PC-3 (cell line): ENCODE results near the gene CD99L2. TPM values are rescaled to one million over a fixed set of nuclear protein-coding genes. Genes with fewer than 3 reads are reported as not detected.

Source experiments
- ATAC-seq: fragments of 200-7000 bp; cut with Tn5 transposase; 2 replicates; pipeline ENCODE4 v1.9.1; 2020; ENCODE audit warnings: mild to moderate bottlenecking, moderate library complexity
- Bru-seq: library from RNA; stranded (reverse); fragments of 400-500 nt; gene quantifications from one replicate; lab custom pipeline; 2021; lab: Mats Ljungman, UMichigan
- BruChase-seq, 2 experiments: library from RNA; stranded (reverse); fragments of 400-500 nt; gene quantifications; one replicate each; lab custom pipeline; 2021; lab: Mats Ljungman, UMichigan
- BruUV-seq: library from RNA; stranded (reverse); fragments of 400-500 nt; replicated peaks from 2 replicates; lab custom pipeline; 2021; lab: Mats Ljungman, UMichigan
- CTCF ChIA-PET: fragments of 300-600 bp; sonication (Branson Sonifier 250); formaldehyde crosslinking; loops from one replicate; lab custom pipeline; 2022; ENCODE audit warnings: antibody characterized with exemption; lab: Charles Lee
- POLR2A ChIA-PET: fragments of 300-600 bp; sonication (Branson Sonifier 250); formaldehyde crosslinking; loops from one replicate; lab custom pipeline; 2022; ENCODE audit warnings: antibody characterized with exemption; ENCODE audit not compliant: unreplicated experiment; lab: Charles Lee
- DNase-seq: peaks from one replicate; pipeline ENCODE4 v3.0.0-alpha.2; 2015
- H2AFZ ChIP-seq: fragments of 300-600 bp; sonication (generic); 2 replicates; pipeline ENCODE4 v1.6.0; 2016; ENCODE audit warnings: antibody characterized with exemption, low read length
- H3F3A ChIP-seq: fragments of 300-600 bp; sonication (generic); one replicate; pipeline ENCODE4 v1.6.0; 2017; ENCODE audit warnings: antibody characterized with exemption, low read length, control low read depth, mild to moderate bottlenecking; ENCODE audit not compliant: unreplicated experiment
- H3K27ac ChIP-seq: fragments of 300-600 bp; sonication (generic); 2 replicates; pipeline ENCODE4 v1.5.1; 2016; ENCODE audit warnings: mild to moderate bottlenecking, low read length
- H3K27me3 ChIP-seq: fragments of 300-600 bp; sonication (generic); 2 replicates; pipeline ENCODE4 v1.6.1; 2016; ENCODE audit warnings: low read length, mixed read lengths
- H3K36me3 ChIP-seq: fragments of 300-600 bp; sonication (generic); 2 replicates; pipeline ENCODE4 v1.6.1; 2016; ENCODE audit warnings: low read depth, mixed run types, low read length, mixed read lengths
- H3K4me1 ChIP-seq: fragments of 300-600 bp; sonication (generic); 2 replicates; pipeline ENCODE4 v1.5.1; 2016; ENCODE audit warnings: low read length; ENCODE audit not compliant: insufficient read depth
- H3K4me2 ChIP-seq: fragments of 300-600 bp; sonication (generic); 2 replicates; pipeline ENCODE4 v1.6.0; 2016; ENCODE audit warnings: low read length
- H3K4me3 ChIP-seq: fragments of 300-600 bp; sonication (generic); 2 replicates; pipeline ENCODE4 v1.5.1; 2016; ENCODE audit warnings: mild to moderate bottlenecking, low read length, mixed read lengths
- H3K79me2 ChIP-seq: fragments of 300-600 bp; sonication (generic); 2 replicates; pipeline ENCODE4 v1.6.1; 2017; ENCODE audit warnings: low read length, mixed read lengths
- H3K9ac ChIP-seq: fragments of 300-600 bp; sonication (generic); 2 replicates; pipeline ENCODE4 v1.6.0; 2016; ENCODE audit warnings: mild to moderate bottlenecking, low read length
- H3K9me2 ChIP-seq: fragments of 300-600 bp; sonication (generic); replicated peaks from 2 replicates; pipeline ENCODE4 v1.6.1; 2016; ENCODE audit warnings: mixed run types, low read length, mixed read lengths
- H3K9me3 ChIP-seq: fragments of 300-600 bp; sonication (generic); 2 replicates; pipeline ENCODE4 v1.6.1; 2016; ENCODE audit warnings: low read length, mixed read lengths
- H4K20me1 ChIP-seq: fragments of 300-600 bp; sonication (generic); 2 replicates; pipeline ENCODE4 v1.6.1; 2016; ENCODE audit warnings: low read length, mixed read lengths
- EZH2 ChIP-seq: fragments of 300-600 bp; sonication (generic); IDR thresholded peaks from one replicate; pipeline ENCODE4 v1.6.1; 2017; ENCODE audit warnings: antibody characterized with exemption, mild to moderate bottlenecking, low read length; ENCODE audit not compliant: unreplicated experiment
- EZH2phosphoT487 ChIP-seq: fragments of 300-600 bp; sonication (generic); IDR thresholded peaks from 2 replicates; pipeline ENCODE4 v1.6.1; 2018; ENCODE audit warnings: mild to moderate bottlenecking, antibody characterized with exemption, low read length, borderline replicate concordance
- intact Hi-C: fragments of 100-400 bp; cut with micrococcal nuclease; formaldehyde crosslinking; loops from 2 replicates; pipeline ENCODE4 v1.9.0; 2023
- long read RNA-seq: library from polyadenylated mRNA; unstranded; transcript quantifications from one replicate; pipeline ENCODE4 v2.0.0, GENCODE V29; 2021; ENCODE audit not compliant: unreplicated experiment
- total RNA-seq: library from RNA; depleted of rRNA; stranded (reverse); fragments of >200 nt; gene quantifications from 2 replicates; pipeline ENCODE4 v1.2.3, GENCODE V29; 2014; rRNA removed
- TF ChIP-seq, protein P1 (sequence below): fragments of 300-600 bp; sonication (generic); conservative IDR thresholded peaks from 2 replicates; pipeline ENCODE4 v1.5.1; 2017; ENCODE audit warnings: antibody characterized with exemption, low read depth, mild to moderate bottlenecking, low read length

Gene CD99L2, protein sequence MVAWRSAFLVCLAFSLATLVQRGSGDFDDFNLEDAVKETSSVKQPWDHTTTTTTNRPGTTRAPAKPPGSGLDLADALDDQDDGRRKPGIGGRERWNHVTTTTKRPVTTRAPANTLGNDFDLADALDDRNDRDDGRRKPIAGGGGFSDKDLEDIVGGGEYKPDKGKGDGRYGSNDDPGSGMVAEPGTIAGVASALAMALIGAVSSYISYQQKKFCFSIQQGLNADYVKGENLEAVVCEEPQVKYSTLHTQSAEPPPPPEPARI
- 9.4 and 10.9 TPM in 2 replicates for total RNA-seq
- percentile 64 among the genes with signal in this experiment for Bru-seq, nascent RNA
- percentile 56 among the genes with signal in this experiment for BruChase-seq, experiment 1, labeled RNA remaining after a 6-hour chase
- percentile 61 among the genes with signal in this experiment for BruChase-seq, experiment 2, labeled RNA remaining after a 2-hour chase
- long read RNA-seq, transcript CD99L2-203 (11 exons, 3,604 nt) = major isoform, 41 of 96 reads
- long read RNA-seq, partial matches to known transcripts = 8 of 96 reads
- long read RNA-seq, other reads (novel, unspliced or antisense) = 46 of 96 reads

DNA sequence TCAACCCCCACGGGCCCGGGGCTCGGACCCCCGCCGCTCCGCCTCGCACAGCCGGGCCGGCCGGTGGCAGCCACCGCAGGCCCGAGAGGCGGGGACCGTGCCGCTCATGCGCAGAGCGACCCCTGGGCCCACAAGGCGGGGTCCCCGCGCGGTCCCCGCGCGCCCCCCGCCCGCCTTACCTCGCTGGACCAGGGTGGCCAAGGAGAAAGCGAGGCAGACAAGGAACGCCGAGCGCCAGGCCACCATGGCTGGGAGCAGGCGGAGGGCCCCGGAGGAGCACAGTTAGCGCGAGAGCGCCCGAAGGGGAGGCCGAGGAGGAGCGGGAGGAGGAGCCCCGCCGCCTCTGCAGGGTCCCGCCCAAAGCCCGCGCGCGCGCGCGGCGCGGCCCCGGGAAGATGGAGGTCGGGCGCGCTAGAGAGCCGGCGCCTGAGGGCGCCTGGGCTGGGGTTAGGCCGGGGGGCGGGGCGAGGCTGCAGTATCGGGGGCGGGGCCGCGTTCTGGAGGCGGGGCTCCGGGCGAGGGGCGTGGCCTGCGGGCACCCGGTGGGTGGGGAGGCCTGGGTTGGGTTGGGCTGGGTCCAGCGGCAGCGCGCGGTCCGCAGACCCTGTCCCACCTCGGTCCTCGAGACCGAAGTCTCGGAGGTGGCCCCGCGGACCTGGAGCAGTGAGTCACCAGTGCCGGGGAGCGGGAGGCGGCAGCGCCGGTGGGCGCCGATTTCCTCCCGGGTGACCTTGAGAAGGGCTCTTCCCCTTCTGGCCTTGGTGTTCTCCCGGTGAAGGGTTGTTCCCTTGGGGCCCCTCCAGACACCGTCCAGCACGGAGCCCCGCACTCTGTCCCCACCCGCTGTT lies at the start of gene CD99L2:
TSS of gene CD99L2 (minus strand) at position 326 of the 848 bp plus-strand sequence. CDS start at position 246, 80 bp downstream.
- no peaks in the 10 kb centered on the region for H4K20me1 ChIP-seq
- no peaks in the 10 kb centered on the region for H3K9me3 ChIP-seq
- H3K9ac ChIP-seq = peak within 1 kb of the TSS; percentile 93
- H3K27ac ChIP-seq = peak within 1 kb of the TSS; percentile 11; the same call in 1 of the 2 replicates
- H3K36me3 ChIP-seq = no peaks in the 10 kb centered on the region
- no peaks in the 10 kb centered on the region for H3K27me3 ChIP-seq
- TF ChIP-seq EZH2 = no peak
- TF ChIP-seq, protein P1, sequence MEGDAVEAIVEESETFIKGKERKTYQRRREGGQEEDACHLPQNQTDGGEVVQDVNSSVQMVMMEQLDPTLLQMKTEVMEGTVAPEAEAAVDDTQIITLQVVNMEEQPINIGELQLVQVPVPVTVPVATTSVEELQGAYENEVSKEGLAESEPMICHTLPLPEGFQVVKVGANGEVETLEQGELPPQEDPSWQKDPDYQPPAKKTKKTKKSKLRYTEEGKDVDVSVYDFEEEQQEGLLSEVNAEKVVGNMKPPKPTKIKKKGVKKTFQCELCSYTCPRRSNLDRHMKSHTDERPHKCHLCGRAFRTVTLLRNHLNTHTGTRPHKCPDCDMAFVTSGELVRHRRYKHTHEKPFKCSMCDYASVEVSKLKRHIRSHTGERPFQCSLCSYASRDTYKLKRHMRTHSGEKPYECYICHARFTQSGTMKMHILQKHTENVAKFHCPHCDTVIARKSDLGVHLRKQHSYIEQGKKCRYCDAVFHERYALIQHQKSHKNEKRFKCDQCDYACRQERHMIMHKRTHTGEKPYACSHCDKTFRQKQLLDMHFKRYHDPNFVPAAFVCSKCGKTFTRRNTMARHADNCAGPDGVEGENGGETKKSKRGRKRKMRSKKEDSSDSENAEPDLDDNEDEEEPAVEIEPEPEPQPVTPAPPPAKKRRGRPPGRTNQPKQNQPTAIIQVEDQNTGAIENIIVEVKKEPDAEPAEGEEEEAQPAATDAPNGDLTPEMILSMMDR = no peak
- TF ChIP-seq EZH2phosphoT487 = no peak
- BruUV-seq = no TSS peak
- H3K9me2 ChIP-seq = no peaks in the 10 kb centered on the region
- H3K4me3 ChIP-seq = peak within 1 kb of the TSS; percentile 92
- peaks cover 9% of the 10 kb centered on the region; the same call in 1 of the 2 replicates for H3K4me1 ChIP-seq
- H3K4me2 ChIP-seq = peak within 1 kb of the TSS; percentile 99
- DNase-seq (peak; percentile 92), ATAC-seq (peak; percentile 86)
- POLR2A ChIA-PET = interaction anchor here (1.2 kb wide), 1 partner anchor 35 kb away, joined by 3 read pairs; no protein-coding TSS in a partner anchor
- CTCF ChIA-PET = no interaction called here
- H2AFZ ChIP-seq = peak within 1 kb of the TSS; percentile 98
- no peaks in the 10 kb centered on the region for H3F3A ChIP-seq
- peaks cover 15% of the 10 kb centered on the region for H3K79me2 ChIP-seq
- intact Hi-C loops = loop anchor here (1.0 to 10.0 kb wide), 2 partner anchors 85 to 104 kb away; partner anchors contain the start of gene HMGB3

DNA sequence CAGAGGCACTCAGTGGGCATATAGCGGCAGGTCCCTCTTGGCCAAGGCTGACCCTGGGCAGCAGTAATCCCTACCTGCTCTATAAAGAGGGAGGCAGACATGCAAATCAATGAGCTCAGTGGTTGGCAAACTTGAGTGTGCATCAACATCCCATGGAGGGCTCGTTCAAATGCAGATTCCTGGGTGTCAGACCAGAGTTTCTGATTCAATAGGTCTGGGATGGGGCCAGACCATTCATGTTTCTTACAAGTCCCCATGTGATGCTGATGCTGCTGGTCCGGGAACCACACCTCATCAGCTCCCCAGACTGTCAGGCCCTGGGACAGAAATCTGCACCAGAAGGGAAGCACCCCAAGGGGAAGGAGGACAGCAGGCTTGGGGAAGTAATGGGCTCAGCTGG lies 45.8 kb upstream of the CD99L2 start:
- Histone ChIP-seq H3K9me3 (no peaks in the 10 kb centered on the region), H3K79me2 (no peaks in the 10 kb centered on the region), H3K4me2 (no peak overlapping the region), H4K20me1 (no peaks in the 10 kb centered on the region), H3K9me2 (no peaks in the 10 kb centered on the region), H2AFZ (no peak overlapping the region), H3K4me1 (no peaks in the 10 kb centered on the region), H3F3A (no peaks in the 10 kb centered on the region), H3K36me3 (no peaks in the 10 kb centered on the region), H3K27me3 (peaks cover 10% of the 10 kb centered on the region; the same call in 1 of the 2 replicates), H3K4me3 (no peak overlapping the region), H3K9ac (no peak overlapping the region), H3K27ac (no peak overlapping the region)
- intact Hi-C loops = no loop called here
- no peak for ATAC-seq
- no peak for DNase-seq
- ChIA-PET CTCF (no interaction called here), POLR2A (no interaction called here)
- TF ChIP-seq, protein P1 = no peak
- TF ChIP-seq EZH2phosphoT487 = no peak
- no peak for TF ChIP-seq EZH2
- no TSS peak for BruUV-seq
